K562 (cell line): Measurements from ENCODE around the gene RNF151. TPM values are rescaled to one million over a fixed set of nuclear protein-coding genes. Genes with fewer than 3 reads are reported as not detected.

Experiments used
- CLOCK ChIP-seq: fragments of 250-450 bp; sonication (Bioruptor Pico); IDR thresholded peaks from 2 replicates; pipeline ENCODE4 v1.4.0; 2020; ENCODE audit warnings: mild to moderate bottlenecking, moderate library complexity, borderline replicate concordance
- HNRNPLL ChIP-seq: fragments of 200-400 bp; formaldehyde crosslinking; IDR thresholded peaks from 2 replicates; pipeline ENCODE4 v1.6.1; 2017; ENCODE audit warnings: low read length, low read depth, mild to moderate bottlenecking; ENCODE audit not compliant: poor library complexity, severe bottlenecking
- MBD2 ChIP-seq: sonication (generic); IDR thresholded peaks from 2 replicates; pipeline ENCODE4 v1.6.1; 2016; ENCODE audit warnings: low read depth, borderline replicate concordance
- NR2C1 ChIP-seq, 2 experiments: fragments of 450-650 bp; IDR thresholded peaks; 2 replicates each; pipeline ENCODE4 v1.6.1; 2017; ENCODE audit warnings: mild to moderate bottlenecking in 2 of 2, antibody characterized with exemption in 1 of 2, inconsistent platforms in 1 of 2, missing compliant biosample characterization in 1 of 2, missing genetic modification characterization in 1 of 2
- PBX2 ChIP-seq, 2 experiments: IDR thresholded peaks in 1 of 2; conservative IDR thresholded peaks in 1 of 2; 2 replicates each; pipeline ENCODE4 v1.6.1; 2016; ENCODE audit warnings: low read depth in 2 of 2, mild to moderate bottlenecking in 1 of 2, missing compliant biosample characterization in 1 of 2, missing genetic modification characterization in 1 of 2, moderate library complexity in 1 of 2
- PPARD ChIP-seq: fragments of 250-450 bp; sonication (Bioruptor Pico); IDR thresholded peaks from 2 replicates; pipeline ENCODE4 v1.8.0; 2022; ENCODE audit warnings: inconsistent platforms, mild to moderate bottlenecking, moderate library complexity
- SNRNP70 ChIP-seq: fragments of 200-400 bp; formaldehyde crosslinking; optimal IDR thresholded peaks from 2 replicates; pipeline ENCODE3; 2017; ENCODE audit warnings: low read depth, low read length
- STAT5A ChIP-seq: IDR thresholded peaks from 2 replicates; pipeline ENCODE4 v1.6.1; 2012; ENCODE audit warnings: low read length, inconsistent platforms, borderline replicate concordance
- ZBTB43 ChIP-seq: sonication (generic); formaldehyde crosslinking; IDR thresholded peaks from 2 replicates; pipeline ENCODE4 v1.8.0; 2023; ENCODE audit warnings: mild to moderate bottlenecking, missing genetic modification reagents
- ZNF224 ChIP-seq: sonication (generic); formaldehyde crosslinking; IDR thresholded peaks from 2 replicates; pipeline ENCODE4 v1.8.0; 2022; ENCODE audit warnings: mild to moderate bottlenecking, missing genetic modification reagents
- polyA plus RNA-seq, 8 experiments: library from polyadenylated mRNA; depleted of rRNA in 4 of 8; stranded (reverse) in 5 of 8; unstranded in 3 of 8; fragments of >200 nt; fragmentation: Nextera tagmentation in 2 of 8; fragmentation: Illumina TruSeq in 1 of 8; extraction: Ambion mirVana in 2 of 8; extraction: Trizol in 1 of 8; gene quantifications; 2 replicates each; pipeline versions ENCODE4 v1.2.1 to v1.2.3, GENCODE V29; 2011 to 2014; ENCODE audit warnings: inconsistent platforms in 1 of 8, missing spikeins in 1 of 8
- total RNA-seq, 7 experiments: library from RNA; depleted of rRNA in 6 of 7; stranded (reverse); fragments of >200 nt in 6 of 7; fragmentation: Illumina TruSeq in 2 of 7; extraction: Trizol in 2 of 7; gene quantifications; 2 replicates each; pipeline versions ENCODE4 v1.2.1 to v1.2.3, GENCODE V29; 2011 to 2021; ENCODE audit warnings: low replicate concordance in 1 of 7
- TF ChIP-seq, protein P1 (sequence below), 2 experiments: fragments of 450-650 bp in 1 of 2; sonication (generic) in 1 of 2; formaldehyde crosslinking in 1 of 2; IDR thresholded peaks in 1 of 2; conservative IDR thresholded peaks in 1 of 2; 2 replicates each; pipeline versions ENCODE4 v1.6.1 to v1.8.1; 2016 to 2023; ENCODE audit warnings: mild to moderate bottlenecking in 2 of 2, moderate library complexity in 2 of 2, inconsistent platforms in 1 of 2, missing genetic modification reagents in 1 of 2

The RNF151 gene
- total and polyA plus RNA-seq, 9 of the 15 experiments (the other 6 are each of a cell fraction or from before 2014, with no cell fraction given): not detected

- TF ChIP-seq, protein P1, sequence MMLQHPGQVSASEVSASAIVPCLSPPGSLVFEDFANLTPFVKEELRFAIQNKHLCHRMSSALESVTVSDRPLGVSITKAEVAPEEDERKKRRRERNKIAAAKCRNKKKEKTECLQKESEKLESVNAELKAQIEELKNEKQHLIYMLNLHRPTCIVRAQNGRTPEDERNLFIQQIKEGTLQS (IDR thresholded peaks at IDR 0.05): no peak
- TF ChIP-seq, protein P1 (CRISPR knock-in tag; conservative IDR thresholded peaks at IDR 0.05): no peak
- peak; percentile 17 for TF ChIP-seq MBD2
- no peak for TF ChIP-seq PBX2 (CRISPR knock-in tag; IDR thresholded peaks at IDR 0.05; ENCODE audit: low read depth)
- TF ChIP-seq PBX2 (tag; conservative IDR thresholded peaks at IDR 0.05; ENCODE audit: low read depth): no peak
- TF ChIP-seq STAT5A: peak; percentile 65; the same call in 1 of the 2 replicates
- no peak for TF ChIP-seq ZNF224 (CRISPR knock-in tag)
- peak; percentile 77 for TF ChIP-seq SNRNP70
- TF ChIP-seq NR2C1 (IDR thresholded peaks at IDR 0.05): no peak
- TF ChIP-seq NR2C1 (tag; IDR thresholded peaks at IDR 0.05): no peak
- TF ChIP-seq ZBTB43 (CRISPR knock-in tag): no peak
- TF ChIP-seq HNRNPLL: peak; percentile 50
- TF ChIP-seq PPARD (CRISPR knock-in tag): no peak
- no peak for TF ChIP-seq CLOCK (CRISPR knock-in tag)
Observed at GRCh38 chr16:1960665-1961630, 5.7 kb upstream of the RNF151 start (continued).
